Smooth muscle cell (in vitro differentiated cells): Measurements from ENCODE around the gene BGN. TPM values are rescaled to one million over a fixed set of nuclear protein-coding genes. Genes with fewer than 3 reads are reported as not detected.

Source experiments
- DNase-seq: peaks from one replicate; lab custom pipeline; 2025; ENCODE audit not compliant: unreplicated experiment; lab: John Stamatoyannopoulos, UW
- H2AFZ ChIP-seq: fragments of 200-600 bp; sonication (generic); 2 replicates; pipeline ENCODE4 v1.6.0; 2016; ENCODE audit warnings: antibody characterized with exemption, low read depth, mild to moderate bottlenecking
- H3F3A ChIP-seq: fragments of 200-600 bp; sonication (generic); 2 replicates; pipeline ENCODE4 v1.6.0; 2017; ENCODE audit warnings: antibody characterized with exemption, low read depth
- H3K27ac ChIP-seq: fragments of 200-600 bp; sonication (generic); 2 replicates; pipeline ENCODE4 v1.5.1; 2016; ENCODE audit warnings: low read depth, mild to moderate bottlenecking
- H3K27me3 ChIP-seq: fragments of 200-600 bp; sonication (generic); 2 replicates; pipeline ENCODE4 v1.6.1; 2016; ENCODE audit warnings: low read depth, mild to moderate bottlenecking
- H3K36me3 ChIP-seq: fragments of 200-600 bp; sonication (generic); 2 replicates; pipeline ENCODE4 v1.5.1; 2016; ENCODE audit warnings: low read depth
- H3K4me1 ChIP-seq: fragments of 200-600 bp; sonication (generic); 2 replicates; pipeline ENCODE4 v1.5.1; 2016; ENCODE audit warnings: low read depth
- H3K4me2 ChIP-seq: fragments of 200-600 bp; sonication (generic); 2 replicates; pipeline ENCODE4 v1.6.0; 2016; ENCODE audit warnings: mild to moderate bottlenecking
- H3K4me3 ChIP-seq: fragments of 200-600 bp; sonication (generic); 2 replicates; pipeline ENCODE4 v1.5.1; 2016; ENCODE audit warnings: mild to moderate bottlenecking
- H3K79me2 ChIP-seq: fragments of 200-600 bp; sonication (generic); 2 replicates; pipeline ENCODE4 v1.6.0; 2016; ENCODE audit warnings: low read depth, mild to moderate bottlenecking
- H3K9ac ChIP-seq: fragments of 200-600 bp; sonication (generic); 2 replicates; pipeline ENCODE4 v1.6.0; 2016; ENCODE audit warnings: low read depth
- H3K9me3 ChIP-seq: fragments of 200-600 bp; sonication (generic); replicated peaks from 2 replicates; pipeline ENCODE4 v1.5.1; 2016; ENCODE audit warnings: low read depth
- H4K20me1 ChIP-seq: fragments of 200-600 bp; sonication (generic); 2 replicates; pipeline ENCODE4 v1.6.0; 2016; ENCODE audit warnings: low read depth
- WGBS: methylation state at CpG from one replicate; pipeline ENCODE4 v1.1.7; 2016; ENCODE audit warnings: low lambda C conversion rate; 5-methylcytosine and 5-hydroxymethylcytosine counted together
- polyA plus RNA-seq: library from polyadenylated mRNA; unstranded; fragments of >200 nt; fragmentation: Nextera tagmentation; extraction: Ambion mirVana; gene quantifications from 2 replicates; pipeline ENCODE4 v1.2.1, GENCODE V29; 2016
- total RNA-seq: library from RNA; depleted of rRNA; stranded (reverse); fragments of >200 nt; gene quantifications from 2 replicates; pipeline ENCODE4 v1.2.3, GENCODE V29; 2014
- TF ChIP-seq, protein P1 (sequence below): fragments of 200-600 bp; sonication (generic); IDR thresholded peaks from 2 replicates; pipeline ENCODE4 v1.5.1; 2017; ENCODE audit warnings: borderline replicate concordance, mild to moderate bottlenecking, antibody characterized with exemption; ENCODE audit not compliant: insufficient read depth, poor library complexity, severe bottlenecking

BGN gene
- total and polyA plus RNA-seq, 2 experiments from 2014 or later = 298 to 621 TPM

DNA sequence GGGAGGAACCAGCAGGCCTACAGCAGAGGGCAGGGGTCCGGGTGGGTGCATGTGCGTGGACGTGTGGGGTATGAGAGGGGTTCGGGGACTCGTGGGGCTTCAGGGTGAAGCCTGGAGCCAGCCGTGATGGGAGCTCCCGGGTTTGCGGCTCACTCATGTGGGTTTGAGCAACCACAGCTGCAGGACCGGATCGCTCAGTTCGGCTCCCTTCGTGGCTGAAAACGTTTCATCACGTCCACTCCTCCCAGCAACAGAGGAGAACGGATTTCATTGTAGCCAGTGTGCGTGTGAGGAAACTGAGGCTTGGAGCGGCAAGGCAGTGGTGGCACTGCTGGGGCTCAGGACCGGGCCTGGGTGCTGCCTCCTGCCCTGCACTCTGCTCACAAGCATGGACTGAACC, 10.6 kb downstream of the BGN start:
- H3K36me3 ChIP-seq = no peaks in the 10 kb centered on the region
- H3K4me1 ChIP-seq = no peaks in the 10 kb centered on the region
- H2AFZ ChIP-seq = no peak overlapping the region
- H3K4me2 ChIP-seq = no peak overlapping the region
- H3K27ac ChIP-seq = no peak overlapping the region
- peaks cover 56% of the 10 kb centered on the region for H4K20me1 ChIP-seq
- H3K9ac ChIP-seq = no peak overlapping the region
- WGBS = 92% methylated on average over 18 of the region's 18 CpGs
- no peak for DNase-seq
- no peaks in the 10 kb centered on the region for H3K27me3 ChIP-seq
- peaks cover under 1% of the 10 kb centered on the region for H3K79me2 ChIP-seq
- no peaks in the 10 kb centered on the region for H3K9me3 ChIP-seq
- TF ChIP-seq, protein P1, sequence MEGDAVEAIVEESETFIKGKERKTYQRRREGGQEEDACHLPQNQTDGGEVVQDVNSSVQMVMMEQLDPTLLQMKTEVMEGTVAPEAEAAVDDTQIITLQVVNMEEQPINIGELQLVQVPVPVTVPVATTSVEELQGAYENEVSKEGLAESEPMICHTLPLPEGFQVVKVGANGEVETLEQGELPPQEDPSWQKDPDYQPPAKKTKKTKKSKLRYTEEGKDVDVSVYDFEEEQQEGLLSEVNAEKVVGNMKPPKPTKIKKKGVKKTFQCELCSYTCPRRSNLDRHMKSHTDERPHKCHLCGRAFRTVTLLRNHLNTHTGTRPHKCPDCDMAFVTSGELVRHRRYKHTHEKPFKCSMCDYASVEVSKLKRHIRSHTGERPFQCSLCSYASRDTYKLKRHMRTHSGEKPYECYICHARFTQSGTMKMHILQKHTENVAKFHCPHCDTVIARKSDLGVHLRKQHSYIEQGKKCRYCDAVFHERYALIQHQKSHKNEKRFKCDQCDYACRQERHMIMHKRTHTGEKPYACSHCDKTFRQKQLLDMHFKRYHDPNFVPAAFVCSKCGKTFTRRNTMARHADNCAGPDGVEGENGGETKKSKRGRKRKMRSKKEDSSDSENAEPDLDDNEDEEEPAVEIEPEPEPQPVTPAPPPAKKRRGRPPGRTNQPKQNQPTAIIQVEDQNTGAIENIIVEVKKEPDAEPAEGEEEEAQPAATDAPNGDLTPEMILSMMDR = no peak
- no peak overlapping the region for H3K4me3 ChIP-seq
- no peaks in the 10 kb centered on the region for H3F3A ChIP-seq

DNA sequence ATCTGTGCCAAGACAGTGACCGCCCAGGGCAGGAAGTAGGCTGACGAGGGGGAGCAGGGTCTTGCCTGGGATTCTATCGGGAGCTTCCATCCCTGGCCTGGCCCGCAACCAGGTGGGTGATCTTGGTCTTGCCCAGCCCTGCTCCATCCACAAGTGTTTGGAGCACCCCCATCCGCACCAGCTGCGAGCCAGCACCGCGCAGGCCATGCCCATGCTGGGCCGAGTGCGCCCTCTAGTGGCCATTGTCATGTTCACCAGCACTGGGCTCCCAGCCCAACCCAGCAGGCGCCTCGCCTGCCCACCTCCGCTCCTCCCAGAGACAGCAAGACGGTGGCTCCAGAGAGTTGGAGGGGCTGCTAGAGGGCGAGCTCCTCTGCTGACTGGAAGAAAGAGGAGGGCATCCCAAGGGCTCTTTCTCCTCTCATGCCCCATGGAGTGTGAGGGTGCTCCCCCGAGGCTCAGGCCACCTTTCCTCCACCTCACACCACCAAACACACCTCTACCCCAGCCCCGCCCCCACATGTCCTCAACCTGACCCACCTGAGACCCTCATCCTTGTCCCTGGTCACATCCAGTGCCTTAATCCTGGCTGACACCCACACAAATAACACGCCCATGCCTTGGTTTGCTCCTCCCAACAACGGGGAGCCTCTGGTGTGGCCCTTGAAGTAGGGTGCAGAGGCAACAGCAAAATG, 12.9 kb downstream of the BGN start:
- H3K4me3 ChIP-seq = no peak overlapping the region
- no peak overlapping the region for H3K27ac ChIP-seq
- H3F3A ChIP-seq = no peaks in the 10 kb centered on the region
- no peaks in the 10 kb centered on the region for H3K4me1 ChIP-seq
- H3K4me2 ChIP-seq = no peak overlapping the region
- no peaks in the 10 kb centered on the region for H3K9me3 ChIP-seq
- TF ChIP-seq, protein P1 = peak; percentile 74
- no peaks in the 10 kb centered on the region for H3K36me3 ChIP-seq
- H2AFZ ChIP-seq = no peak overlapping the region
- WGBS = 44% methylated on average over 14 of the region's 19 CpGs
- peak; percentile 36 for DNase-seq
- H3K9ac ChIP-seq = no peak overlapping the region
- peaks cover 36% of the 10 kb centered on the region for H4K20me1 ChIP-seq
- no peaks in the 10 kb centered on the region for H3K79me2 ChIP-seq
- H3K27me3 ChIP-seq = no peaks in the 10 kb centered on the region

GRCh38 chrX:153509592-153509991, 14.8 kb downstream of the BGN start:
- Histone ChIP-seq H4K20me1 (peaks cover 24% of the 10 kb centered on the region), H3K9ac (no peak overlapping the region), H3K4me2 (no peak overlapping the region), H3K9me3 (no peaks in the 10 kb centered on the region), H3K79me2 (no peaks in the 10 kb centered on the region), H3K36me3 (no peaks in the 10 kb centered on the region), H2AFZ (no peak overlapping the region), H3K4me1 (no peaks in the 10 kb centered on the region), H3K4me3 (no peak overlapping the region), H3F3A (no peaks in the 10 kb centered on the region), H3K27ac (no peak overlapping the region), H3K27me3 (no peaks in the 10 kb centered on the region)
- DNase-seq = no peak
- WGBS = 87% methylated on average over 14 of the region's 14 CpGs
- TF ChIP-seq, protein P1 = no peak

DNA sequence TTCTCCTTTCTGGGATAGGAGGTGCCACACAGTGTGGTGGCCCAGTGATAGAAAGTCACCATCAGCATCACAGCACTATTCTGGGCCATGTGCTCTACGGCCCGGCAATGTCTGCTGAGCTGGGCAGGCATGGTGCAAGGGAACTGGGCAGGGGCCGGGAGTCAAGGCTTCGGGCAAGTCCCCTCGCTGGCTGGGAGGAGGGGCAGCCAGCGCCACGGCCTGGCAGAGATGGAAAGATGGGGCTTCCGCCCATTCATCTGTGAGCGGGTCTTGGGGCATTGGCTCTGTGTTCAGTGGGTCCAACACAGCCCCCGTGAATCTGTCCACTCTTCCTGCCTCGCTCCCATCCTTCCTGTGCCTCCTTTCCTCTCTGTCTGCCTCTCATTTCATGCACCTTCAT, 15.6 kb downstream of the BGN start:
- Histone ChIP-seq H3F3A (no peaks in the 10 kb centered on the region), H3K36me3 (no peaks in the 10 kb centered on the region), H3K27me3 (no peaks in the 10 kb centered on the region), H3K9ac (no peak overlapping the region), H2AFZ (no peak overlapping the region), H3K79me2 (no peaks in the 10 kb centered on the region), H3K4me2 (no peak overlapping the region), H4K20me1 (peaks cover 16% of the 10 kb centered on the region), H3K9me3 (no peaks in the 10 kb centered on the region), H3K4me3 (no peak overlapping the region), H3K4me1 (no peaks in the 10 kb centered on the region), H3K27ac (no peak overlapping the region)
- WGBS = 82% methylated on average over 10 of the region's 11 CpGs
- DNase-seq = no peak
- TF ChIP-seq, protein P1 = no peak
